IMR-90 (cell line): ENCODE results near the gene PGA5.
A peak's percentile ranks its signal among the peaks of the same experiment; 100 is the strongest.

ENCODE experiments used
- BHLHE40 ChIP-seq: fragments of 150-350 bp; IDR thresholded peaks from 2 replicates; pipeline ENCODE4 v1.6.1; 2016; ENCODE audit warnings: mild to moderate bottlenecking, low read depth, low read length
- CEBPB ChIP-seq: IDR thresholded peaks from 2 replicates; pipeline ENCODE4 v1.6.1; 2012; ENCODE audit warnings: low read depth, low read length, improper control_type of control experiment
- CTCF ChIP-seq: conservative IDR thresholded peaks from 2 replicates; pipeline ENCODE4 v1.5.1; 2012; ENCODE audit warnings: mild to moderate bottlenecking, low read depth, low read length, improper control_type of control experiment
- MAFK ChIP-seq: IDR thresholded peaks from 2 replicates; pipeline ENCODE4 v1.6.1; 2012; ENCODE audit warnings: low read depth, low read length, improper control_type of control experiment
- MAZ ChIP-seq: IDR thresholded peaks from 2 replicates; pipeline ENCODE4 v1.6.1; 2012; ENCODE audit warnings: low read depth, mild to moderate bottlenecking, low read length, improper control_type of control experiment, moderate library complexity, borderline replicate concordance
- RAD21 ChIP-seq: IDR thresholded peaks from 2 replicates; pipeline ENCODE4 v1.6.1; 2012; ENCODE audit warnings: low read length, improper control_type of control experiment
- RCOR1 ChIP-seq: IDR thresholded peaks from 2 replicates; pipeline ENCODE4 v1.6.1; 2012; ENCODE audit warnings: mild to moderate bottlenecking, low read length, improper control_type of control experiment; ENCODE audit not compliant: insufficient replicate concordance
- RFX5 ChIP-seq: IDR thresholded peaks from 2 replicates; pipeline ENCODE4 v1.8.0; 2012; ENCODE audit warnings: low read depth, mild to moderate bottlenecking, low read length, moderate library complexity

DNA sequence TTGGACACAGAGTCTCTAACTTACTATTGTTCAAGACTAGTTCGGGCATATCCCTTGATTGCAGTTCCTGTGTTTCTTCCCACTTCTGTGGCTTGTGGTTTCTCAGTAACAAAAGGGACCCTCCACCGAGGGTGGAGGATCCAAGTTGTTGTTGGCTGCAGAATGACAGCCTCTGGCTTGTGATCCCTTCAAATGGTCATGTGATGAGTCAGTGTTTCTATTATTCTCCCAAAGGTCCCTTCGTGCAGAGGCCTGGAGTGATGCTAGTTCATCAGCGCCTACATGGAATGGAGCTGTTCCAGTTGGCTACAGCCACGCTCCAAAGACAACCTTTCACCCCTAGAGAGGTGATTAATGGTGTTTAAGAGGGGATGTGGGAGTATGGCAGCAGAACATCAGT is 56.8 kb downstream of the PGA5 start:
- TF ChIP-seq MAFK, result no peak
- TF ChIP-seq CTCF, result no peak
- no peak for TF ChIP-seq RFX5
- no peak for TF ChIP-seq RAD21
- TF ChIP-seq BHLHE40, result peak; percentile 49
- no peak for TF ChIP-seq CEBPB
- no peak for TF ChIP-seq MAZ
- TF ChIP-seq RCOR1, result no peak
